M059J (cell line): ENCODE measurements around the gene PTPRD. TPM values are rescaled to one million over a fixed set of nuclear protein-coding genes. Genes with fewer than 3 reads are reported as not detected.

Experiments
- DNase-seq: peaks from one replicate; pipeline ENCODE4 v3.0.0-alpha.2; 2012; ENCODE audit warnings: low read depth
- total RNA-seq: library from RNA; depleted of rRNA; stranded (reverse); fragments of >200 nt; shearing (Covaris generic); gene quantifications from 2 replicates; pipeline ENCODE4 v1.2.3, GENCODE V29; 2014

Gene PTPRD
- total RNA-seq, 1 experiment from 2014 or later, result not detected

GRCh38 chr9:8585036-8585435 is 2027.8 kb downstream of the PTPRD start:
- no peak for DNase-seq

- no peak for DNase-seq
Measured at GRCh38 chr9:8579661-8580060, 2033.1 kb downstream of the PTPRD start.

DNA sequence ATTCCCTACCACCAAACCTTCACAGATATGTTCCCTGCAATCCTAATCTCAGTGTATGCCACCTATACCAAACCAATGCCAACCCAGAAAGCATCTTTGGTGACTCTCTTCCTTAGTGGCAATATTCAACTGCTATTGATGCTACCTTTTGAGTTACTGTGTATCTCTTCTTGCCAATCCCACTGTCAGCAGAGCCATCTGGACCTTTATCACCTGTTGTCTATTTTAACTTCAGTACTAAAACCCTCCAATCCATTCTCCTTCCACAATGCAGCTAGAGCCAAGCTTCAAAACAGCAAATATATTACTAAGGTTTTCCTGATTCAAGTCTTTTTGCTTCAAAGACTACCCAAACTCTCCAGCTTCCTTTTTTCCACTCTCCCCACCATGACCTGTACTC is 2036.1 kb downstream of the PTPRD start:
- DNase-seq, result no peak

DNA sequence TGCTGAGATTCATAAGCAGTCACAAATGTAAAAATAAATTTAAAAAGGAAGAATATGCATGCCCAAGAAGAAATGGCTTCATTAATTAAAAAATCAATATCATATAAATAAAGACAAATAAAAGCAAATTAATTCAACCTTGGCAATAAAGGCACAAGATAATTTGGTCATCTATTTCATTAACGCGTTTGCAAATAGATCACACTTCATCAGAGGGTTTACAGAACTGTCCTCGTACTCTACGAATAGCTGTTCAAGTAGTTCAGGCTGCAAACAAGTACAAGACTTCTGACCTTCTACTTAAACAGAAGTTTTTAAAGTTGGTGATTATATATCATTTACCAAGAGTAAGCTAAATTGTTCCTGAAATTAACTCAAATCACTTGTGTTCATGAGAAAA is 2038.0 kb downstream of the PTPRD start:
- DNase-seq, result no peak

GRCh38 chr9:8572209-8572608 is 2040.6 kb downstream of the PTPRD start:
- no peak for DNase-seq

DNA sequence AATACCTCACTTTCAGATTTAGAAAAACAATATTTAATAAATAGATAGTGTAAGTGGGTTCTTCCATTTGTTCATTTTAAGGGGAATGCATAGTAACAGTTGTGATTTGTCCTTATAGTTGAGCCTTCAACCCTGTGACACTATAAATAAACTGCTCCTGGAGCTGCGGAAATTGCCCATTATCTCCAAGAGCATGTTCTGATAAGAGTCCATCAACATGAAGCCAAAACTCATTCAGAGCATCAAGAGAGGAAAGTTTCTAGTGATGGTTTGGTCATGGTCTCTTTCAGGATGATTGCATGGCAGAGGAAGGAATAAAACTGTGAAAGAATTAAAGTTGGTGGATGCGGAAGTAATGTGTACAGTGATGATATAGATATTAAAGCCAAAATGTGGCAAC is 2041.2 kb downstream of the PTPRD start:
- DNase-seq, result no peak

DNA sequence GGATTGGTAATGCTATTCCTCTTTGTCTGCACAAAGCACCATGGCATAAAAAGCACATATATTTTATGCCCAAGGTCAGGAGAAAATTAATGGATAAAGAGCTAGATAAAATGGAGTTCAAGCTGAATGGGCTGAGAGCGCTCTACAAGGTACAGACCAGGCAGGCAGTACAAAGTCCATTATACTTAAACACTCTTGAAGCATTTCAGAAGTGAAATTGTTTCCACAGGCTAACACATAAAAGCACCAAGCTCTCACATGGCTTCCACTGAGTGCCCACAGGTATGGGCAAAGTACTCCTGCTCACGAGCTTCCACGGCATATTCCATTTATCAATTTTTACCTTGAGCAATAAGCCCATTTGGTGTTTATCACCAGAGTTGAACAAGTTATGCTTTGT is 2042.0 kb downstream of the PTPRD start:
- no peak for DNase-seq

DNA sequence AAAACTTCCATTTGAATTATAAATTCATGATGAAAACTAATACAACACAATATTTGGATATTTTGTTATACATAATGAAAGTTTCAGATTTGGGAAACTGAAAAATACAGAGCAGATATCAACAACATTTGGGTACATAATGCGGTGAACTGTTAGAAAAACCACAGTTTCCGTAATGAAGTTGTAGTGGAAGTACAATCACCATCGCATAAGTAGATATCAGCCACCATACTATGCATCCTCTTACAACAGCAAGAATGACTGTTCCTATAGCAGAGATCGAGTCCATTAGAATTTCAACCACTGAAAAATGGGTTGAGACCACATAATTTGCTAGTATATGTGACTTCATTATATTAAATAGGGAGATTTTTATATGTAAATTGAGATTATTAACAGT is 2043.0 kb downstream of the PTPRD start:
- no peak for DNase-seq

DNA sequence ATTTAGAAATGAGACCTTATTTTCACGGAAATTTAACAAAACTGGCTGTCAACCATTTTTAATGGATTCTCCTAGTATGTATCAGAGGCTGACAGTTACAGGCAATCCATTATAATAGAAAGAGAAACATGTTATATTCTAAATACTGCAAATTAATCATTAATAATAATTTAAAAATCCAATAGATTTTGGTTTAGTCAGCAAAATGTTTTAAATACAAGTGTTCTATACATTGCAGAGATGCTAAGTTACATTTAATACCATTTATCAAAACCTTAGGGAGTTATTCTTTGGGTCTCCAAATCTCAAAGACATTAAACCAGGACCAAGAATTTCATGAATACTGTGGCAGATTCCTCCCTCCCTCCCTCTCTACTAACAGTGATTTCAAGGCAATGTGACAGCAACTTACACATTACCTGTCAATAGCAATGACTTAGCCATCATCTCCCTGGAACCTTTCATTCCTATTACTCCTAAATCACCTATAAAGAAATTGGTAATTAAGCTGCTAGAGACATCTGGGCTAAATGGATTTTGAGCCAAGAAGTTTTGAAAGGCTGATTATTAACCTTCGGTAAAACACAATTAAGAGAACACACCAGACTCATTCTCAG is 2044.7 kb downstream of the PTPRD start:
- DNase-seq, result no peak

GRCh38 chr9:8564960-8565359 is 2047.8 kb downstream of the PTPRD start:
- no peak for DNase-seq

DNA sequence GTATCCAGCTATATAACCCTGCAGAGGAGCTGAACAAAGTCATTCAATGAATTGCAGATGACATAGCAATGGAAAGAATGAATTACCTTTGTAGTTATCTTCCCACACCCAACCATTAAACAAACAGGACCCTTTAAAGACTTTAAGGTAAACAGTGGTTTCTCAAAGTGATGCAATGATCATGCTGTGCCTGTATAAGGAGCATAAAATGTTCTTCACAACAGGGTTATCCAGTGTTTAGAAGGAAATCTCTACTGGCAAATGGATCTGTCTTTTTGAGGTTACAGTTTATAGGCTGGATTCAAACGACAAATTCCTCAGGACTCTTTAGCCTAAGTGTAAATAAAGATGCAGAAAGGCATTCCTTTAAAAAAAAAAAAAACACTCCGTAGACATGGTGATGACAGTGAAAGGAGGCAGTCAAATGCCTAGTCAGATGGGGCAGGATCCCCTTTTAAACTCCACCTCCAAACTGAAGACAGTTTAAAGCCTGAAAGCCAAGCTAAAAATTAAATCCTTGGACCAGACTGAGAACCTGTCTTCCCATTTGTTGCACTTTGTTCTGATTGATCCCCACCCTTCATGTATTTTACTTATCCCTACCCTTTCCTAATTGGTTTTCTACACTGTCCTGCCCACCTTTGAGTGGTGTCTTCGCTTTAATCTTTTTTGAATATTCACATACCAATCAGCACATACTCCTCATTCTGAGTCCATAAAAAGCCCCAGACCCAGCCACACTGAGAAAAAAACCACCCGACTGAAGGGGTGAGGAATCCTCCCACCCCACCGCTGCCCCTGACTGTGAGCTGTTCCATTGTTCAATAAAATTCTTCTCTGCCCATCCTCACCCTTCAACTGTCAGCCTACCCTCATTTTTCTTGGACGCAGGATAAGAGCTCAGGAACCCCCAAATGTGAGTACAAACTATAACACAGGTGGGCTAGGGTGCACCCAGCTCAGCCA is 2052.0 kb downstream of the PTPRD start:
- no peak for DNase-seq

- DNase-seq, result no peak
Measured at GRCh38 chr9:8558176-8558575, 2054.6 kb downstream of the PTPRD start.

DNA sequence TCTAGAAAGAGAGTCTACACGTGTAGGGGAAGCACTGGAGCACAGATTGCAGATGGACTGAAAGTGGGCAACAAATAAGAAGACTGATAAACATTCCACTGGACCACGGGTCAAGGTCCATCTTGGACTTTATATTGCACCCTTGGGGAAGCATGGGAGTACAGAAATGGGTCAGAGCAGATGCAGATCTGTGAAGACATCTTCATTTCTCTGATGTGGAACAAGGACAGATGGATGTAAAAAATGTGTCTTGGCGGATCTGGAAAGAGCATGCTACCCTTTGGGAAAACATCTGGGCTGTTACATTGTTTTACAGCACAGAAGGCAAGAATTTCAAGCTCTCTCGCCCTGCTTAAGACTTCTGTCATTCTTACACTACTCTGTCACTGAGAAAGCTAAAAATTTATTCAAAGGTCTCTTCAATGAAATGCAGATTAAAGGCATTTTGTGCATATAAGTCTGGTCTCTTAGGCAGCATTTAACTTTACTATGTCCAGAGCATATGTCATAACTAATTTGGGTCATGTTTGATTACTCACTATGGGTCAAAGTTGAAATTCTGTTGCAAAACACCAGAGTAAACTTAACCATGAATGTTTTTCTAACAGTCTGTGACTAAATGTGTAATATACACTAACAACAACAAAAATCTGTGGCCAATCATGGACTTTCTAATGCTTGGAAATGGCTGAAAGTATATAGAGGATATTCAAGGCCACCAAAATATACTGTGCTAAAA is 2056.9 kb downstream of the PTPRD start:
- DNase-seq, result no peak

- DNase-seq, result no peak
Measured at GRCh38 chr9:8553444-8553843, 2059.4 kb downstream of the PTPRD start.

DNA sequence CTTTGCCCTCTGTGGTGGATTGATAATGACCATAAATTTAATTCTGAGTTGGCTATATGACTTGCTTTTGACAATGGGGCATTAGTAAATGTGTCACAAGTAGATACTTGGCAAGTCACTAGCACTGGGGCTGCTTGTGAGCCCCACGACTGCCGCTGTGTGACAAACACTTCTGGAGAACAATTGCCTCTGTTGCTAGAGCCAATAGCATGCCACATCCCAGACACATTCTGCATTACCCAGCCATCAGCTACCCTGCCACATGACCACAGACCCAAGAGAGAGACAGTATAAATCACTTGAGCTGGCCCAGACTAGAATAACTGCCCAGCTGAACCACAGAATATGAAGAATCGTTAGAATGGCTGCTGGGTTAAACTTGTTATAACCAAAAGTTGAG is 2060.1 kb downstream of the PTPRD start:
- DNase-seq, result no peak

DNA sequence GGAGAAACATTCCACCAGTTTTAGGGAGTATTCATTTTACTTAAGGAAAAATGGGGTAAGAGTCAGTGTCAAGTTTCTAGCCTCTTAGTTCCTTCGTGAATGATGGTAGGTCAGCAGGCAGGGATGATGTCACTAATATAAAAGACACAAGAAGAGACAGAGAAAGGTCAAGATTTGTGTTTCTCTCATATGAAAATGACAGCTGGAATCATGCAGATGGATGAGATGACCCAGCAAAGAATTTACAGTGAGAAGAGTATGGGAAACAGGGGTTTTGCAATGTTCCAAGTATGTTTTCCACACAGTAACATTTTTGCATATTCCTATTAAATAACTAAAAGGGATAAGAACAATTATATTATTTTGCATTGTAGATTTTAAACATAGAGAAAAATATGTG is 2063.6 kb downstream of the PTPRD start:
- no peak for DNase-seq

DNA sequence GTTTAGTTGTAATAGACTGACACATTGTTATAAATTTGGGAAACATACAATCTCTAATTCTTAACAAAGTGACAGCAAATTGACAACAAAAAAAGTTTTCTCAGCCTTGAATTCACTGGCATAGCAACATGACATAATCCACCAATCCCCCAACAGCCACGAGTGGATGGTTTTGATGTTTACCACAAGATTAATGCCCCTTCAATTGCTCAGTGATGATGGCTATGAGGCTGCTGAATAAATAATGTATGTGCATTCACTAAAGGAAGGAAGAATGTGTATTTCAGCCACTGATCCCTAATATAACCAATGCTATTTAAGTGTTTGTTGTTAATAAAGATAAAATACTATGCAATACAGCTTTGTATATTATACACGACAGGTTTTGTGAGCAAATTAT is 2069.6 kb downstream of the PTPRD start:
- no peak for DNase-seq

GRCh38 chr9:8542537-8542936 is 2070.3 kb downstream of the PTPRD start:
- no peak for DNase-seq

- DNase-seq, result no peak
Measured at GRCh38 chr9:8539681-8540197, 2073.1 kb downstream of the PTPRD start.

GRCh38 chr9:8536845-8537244 is 2076.0 kb downstream of the PTPRD start:
- DNase-seq, result no peak

DNA sequence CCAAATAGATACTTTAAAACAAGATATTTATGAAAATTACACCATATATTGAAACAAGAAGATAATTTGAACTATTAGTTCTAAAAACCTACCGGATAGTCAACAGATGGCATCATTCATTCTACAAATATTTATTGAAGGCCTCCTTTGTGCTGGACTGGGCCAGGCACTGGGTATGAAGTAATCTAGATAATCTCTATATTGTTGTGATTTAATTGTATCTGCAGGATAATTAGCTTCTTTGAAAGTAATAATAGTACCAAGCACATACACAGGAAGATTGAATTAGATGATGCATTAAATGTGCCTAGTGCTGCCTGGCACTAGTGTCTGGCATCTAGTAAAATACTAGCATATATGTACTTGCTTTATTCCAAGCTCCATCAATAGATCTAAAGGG is 2078.0 kb downstream of the PTPRD start:
- no peak for DNase-seq

- DNase-seq, result no peak
Measured at GRCh38 chr9:8533681-8534080, 2079.1 kb downstream of the PTPRD start.
